HepG2 (cell line): ENCODE measurements around the gene ENPP1. TPM values are rescaled to one million over a fixed set of nuclear protein-coding genes. Genes with fewer than 3 reads are reported as not detected.
A peak's percentile ranks its signal among the peaks of the same experiment; 100 is the strongest.

Source experiments
- ATAC-seq: fragments of 200-7000 bp; cut with Tn5 transposase; 3 replicates; pipeline ENCODE4 v1.9.1; 2020; ENCODE audit warnings: mild to moderate bottlenecking, moderate library complexity
- BruUV-seq: library from RNA; stranded (reverse); fragments of 400-500 nt; replicated peaks from 2 replicates; lab custom pipeline; 2021; lab: Mats Ljungman, UMichigan
- CTCF ChIA-PET: fragments of 300-600 bp; formaldehyde crosslinking; extraction: SDS; loops from one replicate; lab custom pipeline; 2021; ENCODE audit warnings: low total read pairs, inconsistent platforms, low intra/inter-chr PET ratio; lab: Yijun Ruan, JAX
- POLR2A ChIA-PET: fragments of 350-600 bp; sonication (Branson Sonifier 250); formaldehyde crosslinking; loops from one replicate; lab custom pipeline; 2020; ENCODE audit warnings: antibody characterized with exemption, inconsistent platforms; lab: Yijun Ruan, JAX
- DNase-seq: peaks from one replicate; pipeline ENCODE4 v3.0.0-alpha.2; 2015; ENCODE audit warnings: low spot score
- FAIRE-seq: peaks from 3 replicates; lab custom pipeline; 2011; peaks lifted over from hg19 to GRCh38; lab: Jason Lieb, UNC
- H2AFZ ChIP-seq: one replicate; pipeline ENCODE4 v1.6.1; 2011; ENCODE audit warnings: low read length, inconsistent platforms
- H3K27ac ChIP-seq: fragments of 300-600 bp; 3 replicates; pipeline ENCODE4 v1.8.0; 2011; ENCODE audit warnings: mixed run types, mild to moderate bottlenecking, mixed read lengths, low read length, inconsistent platforms; ENCODE audit not compliant: insufficient read depth; ENCODE audit errors: extremely low read length
- H3K27me3 ChIP-seq, 2 experiments: fragments of 200-600 bp in 1 of 2; 2 replicates in 1 of 2; 3 replicates in 1 of 2; pipeline versions ENCODE4 v1.6.0 to v1.8.0; 2011; ENCODE audit warnings: low read length in 2 of 2, mild to moderate bottlenecking in 2 of 2, moderate library complexity in 2 of 2, inconsistent platforms in 1 of 2; ENCODE audit not compliant: insufficient read depth in 2 of 2, control insufficient read depth in 1 of 2
- H3K36me3 ChIP-seq, 2 experiments: fragments of 200-600 bp in 1 of 2; replicated peaks in 1 of 2; 2 replicates in 1 of 2; 3 replicates in 1 of 2; pipeline versions ENCODE4 v1.5.1 to v1.8.0; 2011; ENCODE audit warnings: low read length in 2 of 2, inconsistent platforms in 1 of 2; ENCODE audit not compliant: insufficient read depth in 2 of 2, control insufficient read depth in 1 of 2
- H3K4me1 ChIP-seq: 2 replicates; pipeline ENCODE4 v1.5.1; 2012; ENCODE audit warnings: low read length, inconsistent platforms; ENCODE audit not compliant: insufficient read depth
- H3K4me2 ChIP-seq: 2 replicates; pipeline ENCODE4 v1.6.0; 2011; ENCODE audit warnings: low read depth, low read length, inconsistent platforms
- H3K4me3 ChIP-seq, 3 experiments: fragments of 200-600 bp in 1 of 3; sonication (generic), shearing (Covaris generic) in 1 of 3; replicated peaks in 1 of 3; 2 replicates each; pipeline ENCODE4 v1.5.1; 2011 to 2016; ENCODE audit warnings: low read length in 3 of 3, inconsistent platforms in 2 of 3, low read depth in 2 of 3, mild to moderate bottlenecking in 2 of 3, control low read depth in 1 of 3, mixed read lengths in 1 of 3; ENCODE audit not compliant: insufficient read depth in 1 of 3
- H3K79me2 ChIP-seq: one replicate; pipeline ENCODE4 v1.6.1; 2011; ENCODE audit warnings: low read length, inconsistent platforms; ENCODE audit not compliant: insufficient read depth
- H3K9ac ChIP-seq: 2 replicates; pipeline ENCODE4 v1.6.0; 2011; ENCODE audit warnings: mild to moderate bottlenecking, low read depth, low read length, inconsistent platforms; ENCODE audit not compliant: insufficient read depth
- H3K9me3 ChIP-seq: 2 replicates; pipeline ENCODE4 v1.5.1; 2012; ENCODE audit warnings: mild to moderate bottlenecking, low read length
- H4K20me1 ChIP-seq: 2 replicates; pipeline ENCODE4 v1.6.0; 2011; ENCODE audit warnings: inconsistent platforms, mild to moderate bottlenecking, low read length, moderate library complexity; ENCODE audit not compliant: insufficient read depth
- ASH2L ChIP-seq: fragments of 300-600, 200-600 bp; sonication (generic); IDR thresholded peaks from 2 replicates; pipeline ENCODE4 v1.7.0; 2017; ENCODE audit warnings: low read depth, mild to moderate bottlenecking, moderate library complexity, mixed read lengths, low read length; ENCODE audit not compliant: insufficient read length
- BORCS8-MEF2B ChIP-seq: sonication (generic); formaldehyde crosslinking; IDR thresholded peaks from 2 replicates; pipeline ENCODE4 v1.8.0; 2022; ENCODE audit warnings: mild to moderate bottlenecking, missing genetic modification reagents
- MED1 ChIP-seq: sonication (generic); formaldehyde crosslinking; IDR thresholded peaks from 2 replicates; pipeline ENCODE4 v1.4.0; 2020; ENCODE audit warnings: missing genetic modification reagents
- POLR2AphosphoS2 ChIP-seq: IDR thresholded peaks from 2 replicates; pipeline ENCODE4 v1.6.1; 2011; ENCODE audit warnings: low read depth, low read length, improper control_type of control experiment
- SOX6 ChIP-seq, 2 experiments: fragments of 450-650 bp in 1 of 2; sonication (generic) in 1 of 2; formaldehyde crosslinking in 1 of 2; IDR thresholded peaks; 2 replicates each; pipeline versions ENCODE4 v1.4.0 to v1.6.1; 2017 to 2020; ENCODE audit warnings: antibody characterized with exemption in 1 of 2, mild to moderate bottlenecking in 1 of 2, missing genetic modification reagents in 1 of 2
- TEAD3 ChIP-seq: optimal IDR thresholded peaks from 2 replicates; pipeline ENCODE3; 2016; ENCODE audit warnings: borderline replicate concordance
- TGIF2 ChIP-seq: IDR thresholded peaks from 2 replicates; pipeline ENCODE4 v1.6.1; 2016; ENCODE audit warnings: control low read depth, missing compliant biosample characterization
- ZFP82 ChIP-seq: sonication (generic); formaldehyde crosslinking; IDR thresholded peaks from 2 replicates; pipeline ENCODE4 v1.5.1; 2020; ENCODE audit warnings: mild to moderate bottlenecking, missing genetic modification reagents, borderline replicate concordance
- ZSCAN25 ChIP-seq: sonication (generic); formaldehyde crosslinking; IDR thresholded peaks from 2 replicates; pipeline ENCODE4 v1.8.0; 2022; ENCODE audit warnings: mild to moderate bottlenecking, missing genetic modification reagents
- ZSCAN29 ChIP-seq: sonication (generic); formaldehyde crosslinking; conservative IDR thresholded peaks from 2 replicates; pipeline ENCODE4 v1.4.0; 2020; ENCODE audit warnings: mild to moderate bottlenecking, missing genetic modification reagents
- WGBS: methylation state at CpG from one replicate; pipeline ENCODE4 v1.1.6; 2017; ENCODE audit warnings: low lambda C conversion rate; 5-methylcytosine and 5-hydroxymethylcytosine counted together
- in situ Hi-C: cut with HindIII; loops from 2 replicates; pipeline ENCODE4 v1.10.0; 2017; ENCODE audit warnings: low pct_unique_long_range_greater_than_20kb; ENCODE audit not compliant: extremely low pct_ligation_motif_present
- intact Hi-C: fragments of 100-400 bp; cut with micrococcal nuclease; formaldehyde crosslinking; loops from one replicate; pipeline ENCODE4 v1.10.0; 2022; ENCODE audit not compliant: unreplicated experiment
- polyA plus RNA-seq, 8 experiments: library from polyadenylated mRNA; depleted of rRNA in 3 of 8; stranded (reverse) in 7 of 8; unstranded in 1 of 8; fragments of >200 nt; fragmentation: Illumina TruSeq in 4 of 8; extraction: Trizol in 4 of 8; gene quantifications; 2 replicates each; pipeline versions ENCODE4 v1.2.1 to v1.2.3, GENCODE V29; 2011 to 2016; ENCODE audit warnings: low read depth in 4 of 8, missing spikeins in 1 of 8, mixed read lengths in 1 of 8; ENCODE audit not compliant: insufficient read depth in 1 of 8
- total RNA-seq, 5 experiments: library from RNA; depleted of rRNA; stranded (reverse); fragments of >200 nt; fragmentation: Illumina TruSeq; extraction: Trizol; gene quantifications; 2 replicates each; pipeline ENCODE4 v1.2.3, GENCODE V29; 2016; ENCODE audit warnings: low read depth in 1 of 5
- TF ChIP-seq, protein P1 (sequence below), 2 experiments: IDR thresholded peaks; 2 replicates each; pipeline ENCODE4 v1.6.1; 2011 to 2012; ENCODE audit warnings: low read length in 2 of 2, borderline replicate concordance in 1 of 2, low read depth in 1 of 2, mild to moderate bottlenecking in 1 of 2, moderate library complexity in 1 of 2
- TF ChIP-seq, protein P2 (sequence below): conservative IDR thresholded peaks from 2 replicates; pipeline ENCODE4 v1.6.1; 2018; ENCODE audit warnings: missing genetic modification reagents
- TF ChIP-seq, protein P3 (sequence below): sonication (generic); formaldehyde crosslinking; IDR thresholded peaks from 2 replicates; pipeline ENCODE4 v1.8.1; 2023; ENCODE audit warnings: mild to moderate bottlenecking, inconsistent platforms, moderate library complexity, missing genetic modification reagents, borderline replicate concordance
- TF ChIP-seq, protein P4 (sequence below): sonication (generic); formaldehyde crosslinking; IDR thresholded peaks from 2 replicates; pipeline ENCODE4 v1.4.0; 2020; ENCODE audit warnings: mild to moderate bottlenecking, missing genetic modification reagents

ENPP1 gene
- total and polyA plus RNA-seq, 2 of the 13 experiments (the other 11 are each of a cell fraction or from before 2014, with no cell fraction given), result 56.5 to 160 TPM

DNA sequence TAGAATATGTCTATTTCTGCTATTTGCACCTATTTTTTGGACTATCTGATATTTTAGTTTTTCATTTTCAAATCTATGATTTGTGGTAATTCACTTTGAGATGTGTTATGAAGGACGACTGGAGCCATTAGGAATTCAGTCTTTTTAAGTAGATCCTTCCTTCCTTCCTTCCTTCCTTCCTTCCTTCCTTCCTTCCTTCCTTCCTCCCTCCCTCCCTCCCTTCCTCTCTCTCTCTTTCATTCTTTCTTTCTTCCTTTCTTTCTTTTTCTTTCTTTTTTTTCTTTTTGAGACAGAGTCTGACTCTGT lies 46.1 kb upstream of the ENPP1 start (continued):
- TF ChIP-seq, protein P1, sequence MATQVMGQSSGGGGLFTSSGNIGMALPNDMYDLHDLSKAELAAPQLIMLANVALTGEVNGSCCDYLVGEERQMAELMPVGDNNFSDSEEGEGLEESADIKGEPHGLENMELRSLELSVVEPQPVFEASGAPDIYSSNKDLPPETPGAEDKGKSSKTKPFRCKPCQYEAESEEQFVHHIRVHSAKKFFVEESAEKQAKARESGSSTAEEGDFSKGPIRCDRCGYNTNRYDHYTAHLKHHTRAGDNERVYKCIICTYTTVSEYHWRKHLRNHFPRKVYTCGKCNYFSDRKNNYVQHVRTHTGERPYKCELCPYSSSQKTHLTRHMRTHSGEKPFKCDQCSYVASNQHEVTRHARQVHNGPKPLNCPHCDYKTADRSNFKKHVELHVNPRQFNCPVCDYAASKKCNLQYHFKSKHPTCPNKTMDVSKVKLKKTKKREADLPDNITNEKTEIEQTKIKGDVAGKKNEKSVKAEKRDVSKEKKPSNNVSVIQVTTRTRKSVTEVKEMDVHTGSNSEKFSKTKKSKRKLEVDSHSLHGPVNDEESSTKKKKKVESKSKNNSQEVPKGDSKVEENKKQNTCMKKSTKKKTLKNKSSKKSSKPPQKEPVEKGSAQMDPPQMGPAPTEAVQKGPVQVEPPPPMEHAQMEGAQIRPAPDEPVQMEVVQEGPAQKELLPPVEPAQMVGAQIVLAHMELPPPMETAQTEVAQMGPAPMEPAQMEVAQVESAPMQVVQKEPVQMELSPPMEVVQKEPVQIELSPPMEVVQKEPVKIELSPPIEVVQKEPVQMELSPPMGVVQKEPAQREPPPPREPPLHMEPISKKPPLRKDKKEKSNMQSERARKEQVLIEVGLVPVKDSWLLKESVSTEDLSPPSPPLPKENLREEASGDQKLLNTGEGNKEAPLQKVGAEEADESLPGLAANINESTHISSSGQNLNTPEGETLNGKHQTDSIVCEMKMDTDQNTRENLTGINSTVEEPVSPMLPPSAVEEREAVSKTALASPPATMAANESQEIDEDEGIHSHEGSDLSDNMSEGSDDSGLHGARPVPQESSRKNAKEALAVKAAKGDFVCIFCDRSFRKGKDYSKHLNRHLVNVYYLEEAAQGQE (IDR thresholded peaks at IDR 0.05; ENCODE audit: borderline replicate concordance in 1 of 2, low read depth in 1 of 2, low read length in 2 of 2), result no peak
- TF ChIP-seq, protein P2, sequence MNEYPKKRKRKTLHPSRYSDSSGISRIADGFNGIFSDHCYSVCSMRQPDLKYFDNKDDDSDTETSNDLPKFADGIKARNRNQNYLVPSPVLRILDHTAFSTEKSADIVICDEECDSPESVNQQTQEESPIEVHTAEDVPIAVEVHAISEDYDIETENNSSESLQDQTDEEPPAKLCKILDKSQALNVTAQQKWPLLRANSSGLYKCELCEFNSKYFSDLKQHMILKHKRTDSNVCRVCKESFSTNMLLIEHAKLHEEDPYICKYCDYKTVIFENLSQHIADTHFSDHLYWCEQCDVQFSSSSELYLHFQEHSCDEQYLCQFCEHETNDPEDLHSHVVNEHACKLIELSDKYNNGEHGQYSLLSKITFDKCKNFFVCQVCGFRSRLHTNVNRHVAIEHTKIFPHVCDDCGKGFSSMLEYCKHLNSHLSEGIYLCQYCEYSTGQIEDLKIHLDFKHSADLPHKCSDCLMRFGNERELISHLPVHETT (CRISPR knock-in tag), result no peak
- TF ChIP-seq POLR2AphosphoS2, result no peak
- TF ChIP-seq ASH2L, result no peak
- no peak for TF ChIP-seq ZSCAN25 (CRISPR knock-in tag)
- no peak for TF ChIP-seq TGIF2 (CRISPR knock-in tag)

DNA sequence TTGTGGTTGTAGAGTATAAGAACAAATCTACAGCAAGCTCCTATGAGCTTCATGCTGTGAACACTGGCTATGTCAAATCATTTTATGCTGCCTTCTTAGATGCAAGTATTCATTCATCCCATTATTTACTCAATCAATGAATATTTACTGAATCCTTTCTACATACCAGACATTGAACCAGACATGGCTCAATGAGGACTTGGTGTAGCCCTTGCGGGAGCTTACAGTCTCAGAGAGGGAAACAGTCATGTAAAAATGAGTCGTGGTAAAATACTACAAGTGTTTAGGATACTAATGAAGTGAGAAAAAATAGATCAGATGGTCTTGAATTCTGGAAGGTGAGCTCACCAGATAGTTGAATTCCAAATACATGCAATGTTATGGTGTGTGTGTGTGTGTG lies 44.8 kb upstream of the ENPP1 start:
- Histone ChIP-seq H3K4me1 (peaks cover 67% of the 10 kb centered on the region), H2AFZ (no peak overlapping the region), H3K36me3 (no peaks in the 10 kb centered on the region), H3K27me3 (no peaks in the 10 kb centered on the region), H3K4me2 (peak overlapping the region; percentile 0; the same call in 1 of the 2 replicates), H3K4me3 (no peak overlapping the region), H3K9me3 (no peaks in the 10 kb centered on the region), H3K79me2 (no peaks in the 10 kb centered on the region), H3K27ac (peak overlapping the region; percentile 21), H3K9ac (no peak overlapping the region), H4K20me1 (no peaks in the 10 kb centered on the region)
- WGBS, result 55% methylated on average over 2 of the region's 2 CpGs
- DNase-seq (peak; percentile 85), ATAC-seq (peak; percentile 79), FAIRE-seq (no peak)
- ChIA-PET POLR2A (interaction anchor here (1.3 to 1.5 kb wide), 2 partner anchors 8 to 81 kb away, joined by 4 to 8 read pairs; no protein-coding TSS in a partner anchor), CTCF (no interaction called here)
- no TSS peak for BruUV-seq
- in situ Hi-C loops, result no loop called here
- intact Hi-C loops, result loop anchor here (1.0 kb wide), 1 partner anchor 8 kb away; no protein-coding TSS in a partner anchor
- TF ChIP-seq BORCS8-MEF2B (CRISPR knock-in tag) (no peak), ZSCAN29 (CRISPR knock-in tag) (no peak), MED1 (CRISPR knock-in tag) (no peak), ZFP82 (CRISPR knock-in tag) (no peak), SOX6 (IDR thresholded peaks at IDR 0.05) (no peak), SOX6 (CRISPR knock-in tag; IDR thresholded peaks at IDR 0.05) (no peak), TEAD3 (CRISPR knock-in tag) (peak; percentile 28)
- TF ChIP-seq, protein P3, sequence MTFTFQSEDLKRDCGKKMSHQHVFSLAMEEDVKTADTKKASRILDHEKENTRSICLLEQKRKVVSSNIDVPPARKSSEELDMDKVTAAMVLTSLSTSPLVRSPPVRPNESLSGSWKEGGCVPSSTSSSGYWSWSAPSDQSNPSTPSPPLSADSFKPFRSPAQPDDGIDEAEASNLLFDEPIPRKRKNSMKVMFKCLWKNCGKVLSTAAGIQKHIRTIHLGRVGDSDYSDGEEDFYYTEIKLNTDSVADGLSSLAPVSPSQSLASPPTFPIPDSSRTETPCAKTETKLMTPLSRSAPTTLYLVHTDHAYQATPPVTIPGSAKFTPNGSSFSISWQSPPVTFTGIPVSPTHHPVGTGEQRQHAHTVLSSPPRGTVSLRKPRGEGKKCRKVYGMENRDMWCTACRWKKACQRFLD (CRISPR knock-in tag), result no peak
- TF ChIP-seq, protein P4, sequence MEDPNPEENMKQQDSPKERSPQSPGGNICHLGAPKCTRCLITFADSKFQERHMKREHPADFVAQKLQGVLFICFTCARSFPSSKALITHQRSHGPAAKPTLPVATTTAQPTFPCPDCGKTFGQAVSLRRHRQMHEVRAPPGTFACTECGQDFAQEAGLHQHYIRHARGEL (CRISPR knock-in tag), result no peak
